HG03139 (cell line): ENCODE measurements around the gene PPP1CC.
A peak's percentile ranks its signal among the peaks of the same experiment; 100 is the strongest.

ENCODE experiments used
- ATAC-seq: cut with Tn5 transposase; IDR thresholded peaks from one replicate; pipeline ENCODE4 v1.9.1; 2021; ENCODE audit not compliant: unreplicated experiment

Gene PPP1CC

GRCh38 chr12:110689281-110690126 is 53.2 kb downstream of the PPP1CC start:
- no peak for ATAC-seq

- no peak for ATAC-seq
Measured at GRCh38 chr12:110688446-110689280, 54.0 kb downstream of the PPP1CC start, which contains the start of gene HVCN1. Gene HVCN1, minus strand, starts transcription at chr12:110689115. Its CDS starts 5,870 bp downstream, at chr12:110683245.

- ATAC-seq = no peak
Measured at GRCh38 chr12:110687396-110688169, 55.1 kb downstream of the PPP1CC start.

- no peak for ATAC-seq
Measured at GRCh38 chr12:110686294-110686903, 56.3 kb downstream of the PPP1CC start.

- ATAC-seq = no peak
Measured at GRCh38 chr12:110684312-110684836, 58.3 kb downstream of the PPP1CC start.

- no peak for ATAC-seq
Measured at GRCh38 chr12:110683888-110684287, 58.8 kb downstream of the PPP1CC start.

GRCh38 chr12:110680032-110680431 is 62.7 kb downstream of the PPP1CC start:
- no peak for ATAC-seq

GRCh38 chr12:110679201-110679600 is 63.5 kb downstream of the PPP1CC start:
- no peak for ATAC-seq

GRCh38 chr12:110677982-110678381 is 64.7 kb downstream of the PPP1CC start:
- ATAC-seq = no peak

- peak; percentile 70 for ATAC-seq
Measured at GRCh38 chr12:110677206-110677911, 65.3 kb downstream of the PPP1CC start.

- ATAC-seq = no peak
Measured at GRCh38 chr12:110676171-110676570, 66.5 kb downstream of the PPP1CC start.

- ATAC-seq = peak; percentile 45
Measured at GRCh38 chr12:110670161-110670701, 72.5 kb downstream of the PPP1CC start.
